Fibroblast of the aortic adventitia (primary cell): ENCODE data around the gene PTPN14. TPM values are rescaled to one million over a fixed set of nuclear protein-coding genes. Genes with fewer than 3 reads are reported as not detected.

Experiments used
- DNase-seq: peaks from one replicate; pipeline ENCODE4 v3.0.0-alpha.2; 2010; ENCODE audit warnings: low read depth
- H3K4me3 ChIP-seq: 2 replicates; pipeline ENCODE4 v1.5.1; 2011; ENCODE audit warnings: low read depth, mild to moderate bottlenecking, control low read depth, low read length, moderate library complexity
- CTCF ChIP-seq: IDR thresholded peaks from 2 replicates; pipeline ENCODE4 v1.5.1; 2011; ENCODE audit warnings: mild to moderate bottlenecking, low read length, control low read depth, inconsistent platforms; ENCODE audit not compliant: insufficient read depth
- total RNA-seq: library from RNA; depleted of rRNA; stranded (reverse); fragments of >200 nt; gene quantifications from 2 replicates; pipeline ENCODE4 v1.2.3, GENCODE V29; 2012; ENCODE audit warnings: low replicate concordance

The PTPN14 gene
- total RNA-seq, 1 donor: 46.6 TPM

GRCh38 chr1:214541693-214542092 lies 9.7 kb downstream of the PTPN14 start:
- no peak overlapping the region for H3K4me3 ChIP-seq
- DNase-seq: no peak
- TF ChIP-seq CTCF: no peak

GRCh38 chr1:214541206-214541605 lies 10.2 kb downstream of the PTPN14 start:
- no peak for TF ChIP-seq CTCF

GRCh38 chr1:214540324-214540723 lies 11.1 kb downstream of the PTPN14 start:
- DNase-seq: no peak
- TF ChIP-seq CTCF: no peak
- no peak overlapping the region for H3K4me3 ChIP-seq

More at GRCh38 chr1:214541206-214541605, 10.2 kb downstream of the PTPN14 start:
- no peak overlapping the region for H3K4me3 ChIP-seq
- no peak for DNase-seq

- H3K4me3 ChIP-seq: no peak overlapping the region
- no peak for DNase-seq
- no peak for TF ChIP-seq CTCF
Observed at GRCh38 chr1:214538496-214538895, 12.9 kb downstream of the PTPN14 start.

GRCh38 chr1:214537872-214538473 lies 13.4 kb downstream of the PTPN14 start:
- TF ChIP-seq CTCF: no peak
- DNase-seq: no peak
- H3K4me3 ChIP-seq: no peak overlapping the region

- no peak for TF ChIP-seq CTCF
- no peak overlapping the region for H3K4me3 ChIP-seq
- no peak for DNase-seq
Observed at GRCh38 chr1:214537219-214537618, 14.2 kb downstream of the PTPN14 start.

- no peak overlapping the region for H3K4me3 ChIP-seq
- TF ChIP-seq CTCF: no peak
- no peak for DNase-seq
Observed at GRCh38 chr1:214532070-214532469, 19.3 kb downstream of the PTPN14 start.
